Neural progenitor cell (in vitro differentiated cells): ENCODE data around the gene ZNF618.

Experiments
- CTCF ChIP-seq: fragments of 200-600 bp; sonication (generic); IDR thresholded peaks from 2 replicates; pipeline ENCODE4 v1.5.1; 2017; ENCODE audit warnings: antibody characterized with exemption, mild to moderate bottlenecking
- EZH2 ChIP-seq: fragments of 200-600 bp; sonication (generic); IDR thresholded peaks from 2 replicates; pipeline ENCODE4 v1.6.1; 2017; ENCODE audit warnings: antibody characterized with exemption, mild to moderate bottlenecking, moderate library complexity

- TF ChIP-seq EZH2 (no peak), CTCF (no peak)
Measured at GRCh38 chr9:113886466-113886865, 10.4 kb downstream of the ZNF618 start.
